GM12892 (cell line): Measurements from ENCODE around the gene ZNF14.

Source experiments
- POLR2A ChIP-seq: IDR thresholded peaks from 2 replicates; pipeline ENCODE4 v1.6.1; 2011; ENCODE audit warnings: low read depth, low read length, control low read depth
- POLR2AphosphoS5 ChIP-seq: IDR thresholded peaks from 2 replicates; pipeline ENCODE4 v1.6.1; 2011; ENCODE audit warnings: low read depth, low read length, control low read depth
- TAF1 ChIP-seq: IDR thresholded peaks from 2 replicates; pipeline ENCODE4 v1.6.1; 2011; ENCODE audit warnings: low read depth, mild to moderate bottlenecking, control low read depth, low read length, borderline replicate concordance

GRCh38 chr19:19738564-19738963 lies 5.7 kb upstream of the ZNF14 start:
- TF ChIP-seq POLR2A, result no peak
- no peak for TF ChIP-seq TAF1
- TF ChIP-seq POLR2AphosphoS5, result no peak
